Pulmonary artery endothelial cell (primary cell): Measurements from ENCODE around the gene SPON2. TPM values are rescaled to one million over a fixed set of nuclear protein-coding genes. Genes with fewer than 3 reads are reported as not detected.
"Not testable (repeated sequence)": the region's sequence is repeated elsewhere in the genome, so short reads cannot be mapped to it uniquely, and the experiment has no call there.

ENCODE experiments used
- DNase-seq: peaks from one replicate; pipeline ENCODE4 v3.0.0-alpha.2; 2011; ENCODE audit warnings: low read depth, low spot score
- total RNA-seq: library from RNA; depleted of rRNA; stranded (reverse); fragments of >200 nt; gene quantifications from 2 replicates; pipeline ENCODE4 v1.2.3, GENCODE V29; 2014

Gene SPON2
- total RNA-seq, 1 donor from 2014 or later: 0.07 TPM

DNA sequence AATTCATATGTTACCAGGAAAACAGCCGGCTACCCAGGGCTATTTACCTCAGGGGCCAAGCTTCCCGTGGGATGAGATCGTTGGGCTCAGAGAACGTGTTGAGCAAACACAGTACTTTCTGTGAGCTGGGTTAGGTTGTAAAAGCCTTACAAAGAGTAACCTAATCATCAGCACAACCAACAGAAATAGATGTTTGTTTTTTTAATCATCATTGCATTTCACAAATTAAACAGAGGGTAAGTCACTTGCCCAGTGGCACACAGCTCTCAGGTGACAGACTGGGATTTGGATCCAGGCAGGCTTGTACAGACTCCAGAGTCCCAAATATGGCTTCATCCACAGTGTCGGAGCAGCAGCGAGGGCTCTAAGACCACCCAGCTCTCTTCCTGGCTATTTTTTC is 20.1 kb downstream of the SPON2 start:
- no peak for DNase-seq

DNA sequence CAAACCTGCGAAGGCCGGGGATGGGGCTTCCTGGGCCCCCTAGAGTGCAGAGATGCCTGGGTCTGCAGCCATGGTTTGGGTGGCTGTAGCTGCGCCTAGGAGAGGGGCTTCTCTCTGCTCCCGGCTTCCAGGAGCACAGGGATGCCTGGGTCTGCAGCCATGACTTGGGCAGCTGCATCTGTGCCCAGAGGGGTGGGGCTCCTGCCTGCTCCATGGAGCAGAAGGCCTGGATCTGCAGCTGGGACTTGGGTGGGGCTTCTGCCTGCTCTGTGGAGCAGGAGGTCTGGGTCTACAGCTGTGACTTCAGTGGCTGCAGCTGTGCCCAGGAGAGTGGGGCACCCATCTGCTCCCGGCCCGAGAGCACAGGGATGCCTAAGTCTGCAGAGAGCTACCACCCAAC is 20.8 kb downstream of the SPON2 start:
- DNase-seq: no peak

DNA sequence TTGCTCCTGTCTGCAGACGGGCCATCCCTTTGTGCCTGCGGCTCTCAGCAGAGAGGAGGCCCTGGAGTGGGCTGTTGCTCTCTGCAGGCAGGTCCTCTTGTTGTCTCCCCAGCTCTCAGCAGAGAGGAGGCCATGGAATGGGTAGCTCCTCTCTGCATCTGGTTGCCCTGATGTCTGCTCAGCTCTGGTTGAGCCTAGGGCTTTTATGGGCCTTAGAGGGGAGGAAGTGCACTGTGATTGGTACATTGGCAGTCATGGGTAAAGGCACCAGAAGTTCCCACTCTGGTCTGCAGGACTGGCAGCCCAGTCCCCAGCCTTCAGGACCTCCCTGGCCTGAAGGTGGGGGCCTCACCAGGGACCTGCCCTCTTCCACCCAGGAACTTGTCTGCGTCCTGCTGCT is 21.5 kb downstream of the SPON2 start:
- no peak for DNase-seq

DNA sequence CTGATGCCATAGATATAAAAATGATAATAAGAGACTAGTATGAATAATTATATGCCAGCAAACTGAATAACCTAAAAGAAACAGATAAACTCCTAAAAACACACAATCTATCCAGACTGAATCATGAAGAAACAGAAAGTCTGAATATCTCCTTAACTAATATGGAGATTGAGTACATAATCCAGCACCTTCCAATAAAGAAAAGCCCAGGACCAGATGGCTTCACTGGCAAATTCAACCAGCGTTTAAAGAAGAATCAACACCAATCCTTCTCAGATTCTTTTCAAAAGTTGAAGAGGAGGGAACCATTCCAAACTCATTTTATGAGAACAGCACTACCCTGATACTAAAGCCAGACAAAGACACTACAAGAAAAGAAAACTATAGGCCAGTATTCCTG is 32.5 kb downstream of the SPON2 start:
- DNase-seq: no peak

DNA sequence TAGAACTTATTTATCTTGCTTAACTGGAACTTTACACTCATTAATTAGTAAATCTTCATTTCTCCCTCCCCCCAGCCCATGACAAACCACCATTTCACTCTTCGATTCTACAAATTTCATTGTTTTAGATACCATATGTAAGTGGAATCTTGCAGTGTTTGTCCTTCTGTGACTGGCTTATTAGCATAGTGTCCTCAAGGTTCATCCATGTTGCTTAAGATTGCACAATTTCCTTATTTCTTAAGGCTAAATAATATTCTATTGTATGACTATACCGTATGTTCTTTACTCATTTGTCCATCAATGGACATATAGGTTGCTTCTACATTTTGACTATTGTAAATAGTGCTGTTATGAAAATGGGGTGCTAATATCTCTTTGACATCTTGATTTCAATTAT is 34.5 kb downstream of the SPON2 start:
- DNase-seq: no peak

DNA sequence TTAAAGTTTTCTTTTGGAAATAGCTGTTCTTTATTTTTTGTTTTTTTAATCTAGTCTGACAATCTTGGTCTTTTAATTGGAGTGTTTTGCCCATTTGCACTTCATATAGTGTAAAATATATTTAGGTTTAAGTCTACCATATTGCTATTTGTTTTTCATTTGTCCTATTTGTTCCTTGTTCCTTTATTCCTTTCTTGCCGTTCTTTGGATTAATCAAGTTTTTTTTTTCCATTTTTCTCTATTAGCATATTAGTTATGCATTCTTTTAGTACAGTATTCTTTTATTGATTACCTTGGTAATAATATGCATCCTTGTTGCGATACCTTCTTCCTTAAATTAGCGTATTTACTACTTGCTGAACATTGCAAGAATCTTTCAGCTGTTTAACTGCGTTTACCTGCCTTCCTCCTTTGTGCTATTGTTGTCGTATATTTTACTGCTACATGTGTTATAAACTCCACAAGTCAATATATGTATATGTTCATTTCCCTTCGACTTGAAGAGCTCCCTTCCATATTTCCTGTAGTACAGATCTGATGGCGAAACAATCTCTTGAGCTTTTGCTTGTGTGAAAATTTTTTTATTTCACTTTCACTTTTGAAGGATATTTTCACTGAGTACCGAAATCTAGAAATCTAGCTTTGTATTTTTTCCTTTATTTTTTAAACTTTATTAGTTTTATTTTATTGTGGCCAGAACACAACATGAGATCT is 35.2 kb downstream of the SPON2 start:
- no peak for DNase-seq

DNA sequence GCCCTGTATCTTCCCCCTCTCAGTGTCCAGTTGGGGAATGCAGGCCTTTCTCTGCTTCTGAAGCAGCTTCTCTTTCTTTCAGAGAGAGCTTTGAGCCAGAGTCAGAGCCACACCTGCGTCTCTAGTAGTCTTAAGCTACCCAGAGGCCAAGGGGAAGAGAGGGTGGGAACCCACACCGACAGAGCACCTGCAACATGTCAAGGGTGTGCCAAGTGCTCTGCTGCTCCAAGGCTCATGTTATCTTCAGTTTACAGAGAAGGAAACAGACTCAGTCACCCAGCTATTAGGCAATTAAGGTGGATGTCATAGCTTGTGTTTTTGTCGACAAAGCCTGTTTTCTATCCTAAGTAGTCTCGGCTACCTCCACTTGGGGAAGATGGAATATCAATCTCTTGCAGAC is 36.3 kb downstream of the SPON2 start:
- no peak for DNase-seq

DNA sequence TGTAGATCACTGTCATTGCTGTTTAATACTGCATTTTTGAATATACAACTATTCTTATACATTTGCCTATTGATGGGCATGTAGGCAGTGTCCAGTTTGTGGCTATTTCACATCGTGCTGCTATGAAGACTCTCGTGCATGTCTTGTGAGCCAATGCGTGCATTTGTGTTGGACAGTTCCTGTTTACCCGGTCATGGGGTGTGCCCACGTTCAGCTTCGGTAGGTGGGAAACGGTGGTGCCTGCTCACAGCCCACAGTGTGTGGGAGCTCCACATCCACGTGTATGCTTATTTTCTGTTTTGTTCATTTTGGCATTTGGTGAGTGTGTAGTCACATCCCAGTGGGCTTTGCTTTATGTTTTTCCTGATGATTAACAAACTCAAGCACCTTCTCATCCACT is 39.4 kb downstream of the SPON2 start:
- no peak for DNase-seq

DNA sequence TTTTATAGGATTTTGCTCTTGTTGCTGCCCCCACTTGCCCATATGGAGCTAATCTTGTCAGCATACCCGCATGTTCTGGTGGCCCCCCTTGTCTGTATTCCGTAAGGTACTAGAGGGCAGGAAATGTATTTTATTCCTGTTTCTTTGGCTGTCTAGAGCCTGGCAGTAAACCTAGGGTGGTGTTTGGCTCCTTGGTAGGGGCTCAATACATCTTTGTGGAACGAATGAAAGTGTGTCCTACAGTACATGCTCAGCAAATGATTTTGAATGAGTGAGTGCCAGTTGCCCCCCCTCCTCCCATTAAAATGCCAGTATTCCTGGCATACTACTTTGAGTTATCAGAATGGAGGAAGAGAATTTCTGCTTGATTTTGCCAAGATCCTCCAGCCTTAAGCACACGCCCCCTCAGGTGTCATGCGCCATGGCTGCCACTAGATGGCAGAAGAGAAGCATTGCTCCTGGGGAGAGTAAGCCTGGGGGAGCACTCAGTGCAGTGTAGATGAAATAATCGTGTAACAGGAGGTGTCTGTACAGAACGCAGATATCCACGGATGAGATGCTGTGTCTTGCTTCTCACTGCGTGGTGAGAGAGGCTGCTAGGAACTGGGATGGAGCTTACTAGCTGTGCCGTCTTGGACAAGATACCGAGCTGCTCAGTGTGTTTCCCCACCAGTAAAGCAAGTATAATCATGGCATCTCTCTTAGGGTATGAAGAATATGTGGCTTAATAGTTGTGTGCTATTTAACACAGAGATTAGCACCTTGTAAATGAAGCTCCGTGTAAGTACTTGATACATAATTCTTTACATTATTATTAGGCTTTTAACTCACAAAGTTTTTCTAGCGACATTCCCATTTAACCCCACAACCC is 41.8 kb downstream of the SPON2 start:
- DNase-seq: peak; percentile 29

DNA sequence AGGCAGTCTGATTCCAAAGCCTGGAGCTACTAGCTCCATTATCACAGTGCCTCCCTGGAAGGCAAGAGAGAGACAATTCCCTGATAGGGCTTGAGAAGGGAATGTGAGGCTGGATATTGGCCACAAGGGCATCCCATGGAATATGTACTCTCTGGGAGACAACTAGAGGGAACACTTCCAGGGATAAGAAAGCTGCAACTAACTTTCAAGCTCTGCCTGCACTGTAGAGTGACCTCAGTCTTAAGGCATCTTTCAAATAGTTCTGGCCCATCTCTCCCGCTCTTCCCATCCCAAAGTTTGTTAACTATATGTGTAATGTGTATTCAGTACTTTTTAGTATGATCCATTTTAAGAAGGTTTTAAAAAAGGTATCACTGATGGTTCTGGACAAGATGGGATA is 45.9 kb downstream of the SPON2 start:
- no peak for DNase-seq

DNA sequence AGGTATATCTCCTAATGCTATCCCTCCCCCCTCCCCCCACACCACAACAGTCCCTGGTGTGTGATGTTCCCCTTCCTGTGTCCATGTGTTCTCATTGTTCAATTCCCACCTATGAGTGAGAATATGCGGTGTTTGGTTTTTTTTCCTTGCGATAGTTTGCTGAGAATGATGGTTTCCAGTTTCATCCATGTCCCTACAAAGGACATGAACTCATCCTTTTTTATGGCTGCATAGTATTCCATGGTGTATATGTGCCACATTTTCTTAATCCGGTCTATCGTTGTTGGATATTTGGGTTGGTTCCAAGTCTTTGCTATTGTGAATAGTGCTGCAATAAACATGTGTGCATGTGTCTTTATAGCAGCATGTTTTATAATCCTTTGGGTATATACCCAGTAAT is 46.9 kb downstream of the SPON2 start:
- not testable (repeated sequence) for DNase-seq

DNA sequence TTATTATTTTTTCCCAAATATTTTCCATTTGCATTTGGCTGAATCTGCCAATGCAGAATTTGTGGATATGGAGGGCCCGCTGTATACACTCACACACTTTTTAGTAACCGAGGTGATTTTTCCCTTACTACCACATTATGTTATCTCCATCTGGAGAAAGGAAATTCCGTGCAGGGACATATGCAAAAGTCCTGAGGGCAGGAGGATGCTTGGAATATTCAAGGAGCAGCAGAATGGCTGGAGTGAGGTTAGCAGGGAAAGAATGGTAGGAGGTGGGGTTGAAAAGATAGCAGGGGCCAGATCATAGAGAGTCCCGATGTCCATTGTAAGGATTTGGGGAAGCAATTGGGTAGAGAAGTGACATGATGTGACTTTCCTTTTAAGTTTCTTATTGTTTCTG is 47.6 kb downstream of the SPON2 start:
- no peak for DNase-seq

DNA sequence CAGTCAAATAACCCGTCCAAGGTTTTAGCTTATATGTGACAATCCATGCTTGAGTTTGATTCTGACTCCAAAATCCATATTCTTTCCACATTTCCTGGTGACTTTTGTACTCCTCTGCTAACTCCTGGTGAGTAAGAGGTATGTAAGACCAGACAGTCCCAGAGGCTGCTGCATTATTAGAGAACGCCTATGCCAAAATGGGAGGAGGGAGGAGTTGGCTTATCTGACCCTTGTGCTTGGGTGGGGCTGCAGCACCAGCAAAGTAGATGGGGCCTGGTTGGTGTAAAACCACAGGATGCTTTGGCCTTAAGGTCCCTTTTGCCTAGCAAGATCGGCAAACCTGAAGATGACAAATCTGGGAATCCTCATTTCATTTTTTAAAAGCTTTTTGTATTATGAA is 49.9 kb downstream of the SPON2 start:
- DNase-seq: no peak

Other genes starting within 250 kb of the SPON2 start
- gene GAK, start 240.3 kb downstream of the SPON2 start, total RNA-seq: 64.6 and 74.0 TPM in 2 replicates
- gene TMEM175, start 240.1 kb downstream of the SPON2 start, total RNA-seq: 7.6 and 11.3 TPM in 2 replicates
- gene DGKQ, start 199.0 kb downstream of the SPON2 start, total RNA-seq: 19.2 and 19.6 TPM in 2 replicates
- gene IDUA, start 185.5 kb downstream of the SPON2 start, total RNA-seq: 10.0 and 11.4 TPM in 2 replicates
- gene SLC26A1, start 179.2 kb downstream of the SPON2 start, total RNA-seq: under 0.01 TPM in 1 of 2 replicates, not detected in the other
- 13.7 and 16.4 TPM in 2 replicates for gene FGFRL1, start 161.0 kb downstream of the SPON2 start, total RNA-seq
- gene RNF212, start 59.0 kb downstream of the SPON2 start, total RNA-seq: 0.99 and 1.8 TPM in 2 replicates
- gene CTBP1, start 76.5 kb upstream of the SPON2 start, total RNA-seq: 249 and 279 TPM in 2 replicates
- 54.7 and 57.1 TPM in 2 replicates for gene MAEA, start 117.3 kb upstream of the SPON2 start, total RNA-seq
- gene UVSSA, start 174.6 kb upstream of the SPON2 start, total RNA-seq: 4.0 and 4.2 TPM in 2 replicates
- not detected in 2 replicates for gene NKX1-1, start 233.9 kb upstream of the SPON2 start, total RNA-seq